AG09319 (cell line): ENCODE data around the gene TOP2B.

Experiments used
- DNase-seq: peaks from one replicate; pipeline ENCODE4 v3.0.0-alpha.2; 2010; ENCODE audit warnings: low read depth; ENCODE audit errors: extremely low read depth
- TF ChIP-seq, protein P1 (sequence below): IDR thresholded peaks from 2 replicates; pipeline ENCODE4 v1.5.1; 2011; ENCODE audit warnings: low read depth, mild to moderate bottlenecking, inconsistent platforms, low read length, moderate library complexity

The TOP2B gene

DNA sequence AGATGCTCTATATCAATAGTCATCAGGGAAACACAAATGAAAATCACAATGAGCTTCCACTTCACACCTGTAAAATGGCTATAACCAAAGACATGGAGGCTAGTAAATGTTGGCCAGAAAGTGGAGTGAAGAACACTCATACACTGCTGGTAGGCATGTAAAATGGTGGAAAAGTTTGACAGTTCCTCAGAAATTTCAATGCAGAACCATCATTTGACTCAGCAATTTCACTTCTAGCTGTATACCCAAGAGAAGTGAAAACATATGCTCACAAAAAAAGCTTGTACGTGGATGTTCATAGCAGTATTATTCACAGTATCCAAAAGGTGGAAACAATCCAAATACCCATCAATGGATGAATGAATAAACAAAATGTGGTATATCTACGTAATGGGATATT, 19.2 kb upstream of the TOP2B start:
- TF ChIP-seq, protein P1, sequence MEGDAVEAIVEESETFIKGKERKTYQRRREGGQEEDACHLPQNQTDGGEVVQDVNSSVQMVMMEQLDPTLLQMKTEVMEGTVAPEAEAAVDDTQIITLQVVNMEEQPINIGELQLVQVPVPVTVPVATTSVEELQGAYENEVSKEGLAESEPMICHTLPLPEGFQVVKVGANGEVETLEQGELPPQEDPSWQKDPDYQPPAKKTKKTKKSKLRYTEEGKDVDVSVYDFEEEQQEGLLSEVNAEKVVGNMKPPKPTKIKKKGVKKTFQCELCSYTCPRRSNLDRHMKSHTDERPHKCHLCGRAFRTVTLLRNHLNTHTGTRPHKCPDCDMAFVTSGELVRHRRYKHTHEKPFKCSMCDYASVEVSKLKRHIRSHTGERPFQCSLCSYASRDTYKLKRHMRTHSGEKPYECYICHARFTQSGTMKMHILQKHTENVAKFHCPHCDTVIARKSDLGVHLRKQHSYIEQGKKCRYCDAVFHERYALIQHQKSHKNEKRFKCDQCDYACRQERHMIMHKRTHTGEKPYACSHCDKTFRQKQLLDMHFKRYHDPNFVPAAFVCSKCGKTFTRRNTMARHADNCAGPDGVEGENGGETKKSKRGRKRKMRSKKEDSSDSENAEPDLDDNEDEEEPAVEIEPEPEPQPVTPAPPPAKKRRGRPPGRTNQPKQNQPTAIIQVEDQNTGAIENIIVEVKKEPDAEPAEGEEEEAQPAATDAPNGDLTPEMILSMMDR: no peak
- DNase-seq: no peak

DNA sequence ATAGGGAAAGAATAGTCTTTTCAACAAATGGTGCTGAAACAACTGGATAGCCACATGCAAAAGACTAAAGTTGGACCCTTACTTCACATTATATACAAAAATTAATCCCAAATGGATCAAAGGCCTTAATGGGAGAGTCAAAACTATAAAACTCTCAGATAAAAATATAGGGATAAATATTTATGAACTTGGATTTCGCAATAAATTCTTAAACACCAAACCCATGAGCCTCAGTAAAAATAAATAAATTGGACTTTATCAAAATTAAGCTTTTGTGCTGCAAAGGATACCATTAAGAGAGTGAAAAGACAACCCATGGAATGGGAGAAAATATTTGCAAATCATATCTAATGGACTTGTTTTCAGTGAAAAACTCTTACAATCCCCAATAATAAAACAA, 18.7 kb upstream of the TOP2B start:
- no peak for DNase-seq
- TF ChIP-seq, protein P1: no peak

DNA sequence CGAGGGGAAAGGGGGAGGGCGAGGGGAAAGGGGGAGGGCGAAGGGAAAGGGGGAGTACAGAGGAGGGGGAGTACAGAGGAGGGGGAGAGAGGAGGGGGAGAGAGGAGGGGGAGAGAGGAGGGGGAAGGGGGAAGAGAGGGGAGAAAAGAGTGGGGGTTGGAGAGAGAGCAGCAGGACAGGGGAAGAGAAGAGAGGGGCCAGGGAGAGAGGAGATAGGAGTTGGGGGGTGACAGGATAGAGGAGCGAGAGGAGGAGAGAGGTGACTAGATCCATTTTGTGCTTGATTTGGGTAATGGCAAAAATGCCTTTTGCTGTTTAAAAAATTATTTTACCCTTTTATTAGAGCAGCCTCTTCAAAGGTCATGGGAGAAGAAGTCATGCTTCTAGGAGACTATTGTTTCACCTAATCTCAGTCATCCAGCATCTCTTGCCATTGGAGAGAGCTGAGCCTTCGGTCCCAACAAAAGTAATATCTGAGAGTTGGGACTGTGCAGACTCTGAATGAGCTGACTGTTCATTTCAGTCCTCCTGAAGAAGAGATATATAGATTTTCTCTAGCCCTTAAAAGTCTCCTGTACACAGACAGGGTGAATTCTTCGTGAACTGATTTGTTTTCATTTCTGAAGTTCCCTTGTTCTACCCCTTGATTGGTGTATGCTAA, 15.1 kb upstream of the TOP2B start:
- TF ChIP-seq, protein P1: no peak
- DNase-seq: no peak

DNA sequence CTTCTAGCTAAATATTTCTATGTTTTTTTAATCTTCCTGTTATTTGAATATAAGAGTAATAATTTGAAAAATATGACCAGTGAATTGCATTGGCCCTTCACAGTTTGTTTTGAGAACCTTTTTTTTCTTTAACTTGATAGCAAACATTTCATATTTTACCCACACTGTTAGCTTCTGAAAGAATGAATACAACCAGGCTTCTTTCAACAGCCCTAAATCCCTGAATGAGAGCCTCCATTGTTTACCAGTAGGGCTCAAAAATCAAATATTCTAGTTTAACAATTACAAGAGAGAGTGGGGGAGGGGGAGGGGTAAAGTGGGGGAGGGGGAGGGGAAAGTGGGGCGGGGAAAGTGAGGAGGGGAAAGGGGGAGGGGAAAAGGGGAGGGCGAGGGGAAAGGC, 14.5 kb upstream of the TOP2B start:
- TF ChIP-seq, protein P1: no peak
- no peak for DNase-seq

DNA sequence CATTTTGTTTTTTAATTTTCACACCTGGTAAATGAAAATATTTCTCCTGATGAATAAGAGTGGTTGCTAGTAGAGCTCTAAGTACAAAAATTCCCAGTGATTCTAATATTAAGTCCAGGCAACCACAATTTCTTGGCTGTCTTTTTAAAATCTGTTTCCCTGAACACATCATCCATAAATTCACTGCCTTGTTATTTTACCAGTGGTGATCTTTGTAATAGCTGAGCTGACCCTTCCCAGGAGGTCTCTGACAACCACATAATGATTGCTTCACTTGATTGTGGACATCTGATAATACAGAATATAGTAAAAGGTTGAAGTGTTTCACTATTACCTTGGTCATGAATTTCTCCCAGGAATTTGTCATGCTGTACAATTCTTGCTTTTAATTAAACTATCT, 13.9 kb upstream of the TOP2B start:
- TF ChIP-seq, protein P1: no peak
- DNase-seq: no peak

DNA sequence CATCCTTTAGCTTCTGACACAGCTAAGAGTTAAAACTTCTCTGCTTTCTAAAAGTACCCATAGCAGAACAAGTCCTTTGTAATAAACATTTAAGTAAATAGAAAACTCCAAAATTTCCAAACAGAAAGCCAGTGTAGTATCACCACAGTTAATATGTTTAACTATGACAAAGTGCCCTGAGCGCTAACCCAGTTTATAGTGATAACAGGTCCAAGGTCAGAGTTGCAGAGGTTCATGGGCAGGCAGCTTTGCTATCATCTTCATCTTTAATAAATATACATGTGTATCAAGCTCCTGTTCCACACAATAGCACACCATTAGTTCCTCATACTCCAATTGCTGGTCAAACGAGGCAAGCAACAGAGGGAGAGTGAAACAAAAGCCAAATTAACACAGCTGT, 12.4 kb upstream of the TOP2B start:
- TF ChIP-seq, protein P1: no peak
- no peak for DNase-seq

DNA sequence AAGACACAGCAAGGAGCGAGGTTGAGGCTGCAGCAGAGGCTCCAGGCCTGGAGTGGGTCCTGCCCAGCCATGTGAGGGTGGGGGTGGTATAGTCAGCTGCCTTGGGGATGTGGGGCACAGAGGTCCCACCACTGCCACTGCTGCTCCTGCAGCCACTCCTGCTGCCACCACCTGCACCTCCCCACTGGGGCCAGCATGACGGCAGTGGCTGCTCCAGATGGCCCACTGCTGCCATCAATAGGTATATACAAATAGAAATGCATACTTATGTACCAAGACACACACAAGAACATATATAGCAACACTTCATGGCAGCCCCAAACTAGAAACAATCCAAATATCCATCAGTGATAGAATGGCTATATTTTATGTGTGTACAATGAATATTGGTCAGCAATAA, 10.0 kb upstream of the TOP2B start:
- TF ChIP-seq, protein P1: no peak
- no peak for DNase-seq
